ENCODE results near the gene CRYBG3.

The CRYBG3 gene

DNA sequence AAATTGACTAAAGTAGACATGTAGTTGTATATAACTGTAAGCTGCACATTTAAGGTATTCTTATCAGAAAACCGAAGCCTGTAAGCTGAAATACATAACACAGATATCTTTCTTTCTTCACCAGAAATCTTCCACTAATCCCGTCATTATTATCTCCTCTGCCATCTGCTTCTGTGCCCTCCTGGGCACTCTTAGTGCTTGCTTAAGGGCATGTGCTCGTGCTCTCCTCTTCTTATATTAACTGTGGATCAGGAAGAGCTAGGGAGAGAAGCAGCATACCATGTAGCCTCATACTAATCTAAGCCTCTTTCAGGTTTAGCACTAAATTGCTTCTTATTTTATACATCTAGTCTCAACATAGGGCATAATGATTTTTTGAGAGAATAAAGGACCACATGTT lies 89.6 kb downstream of the CRYBG3 start:
- Histone ChIP-seq H3K9ac (ENCODE audit: low read depth, low read length) (peak overlapping the region; percentile 66), H3K4me1 (ENCODE audit: insufficient read depth, low read length) (peaks cover 26% of the 10 kb centered on the region), H3K9me3 (ENCODE audit: insufficient read depth, low read length, severe bottlenecking) (no peaks in the 10 kb centered on the region), H3K27me3 (ENCODE audit: insufficient read depth, low read length, poor library complexity) (no peaks in the 10 kb centered on the region), H2AFZ (ENCODE audit: low read depth, low read length) (peak overlapping the region; percentile 74), H3K79me2 (ENCODE audit: insufficient read depth, low read length) (no peaks in the 10 kb centered on the region), H3K4me3 (ENCODE audit: low read depth in 1 of 2, low read length in 2 of 2) (peak overlapping the region in 1 of 2 experiments; percentile 64; a peak in 1 of 4 replicates), H3K27ac (ENCODE audit: low read length) (peak overlapping the region; percentile 92), H3K4me2 (ENCODE audit: insufficient read depth, low read length) (peak overlapping the region; percentile 59), H4K20me1 (ENCODE audit: insufficient read depth, low read length) (no peaks in the 10 kb centered on the region), H3K36me3 (ENCODE audit: insufficient read depth, low read length) (peaks cover 26% of the 10 kb centered on the region)
- TF ChIP-seq, protein P1, sequence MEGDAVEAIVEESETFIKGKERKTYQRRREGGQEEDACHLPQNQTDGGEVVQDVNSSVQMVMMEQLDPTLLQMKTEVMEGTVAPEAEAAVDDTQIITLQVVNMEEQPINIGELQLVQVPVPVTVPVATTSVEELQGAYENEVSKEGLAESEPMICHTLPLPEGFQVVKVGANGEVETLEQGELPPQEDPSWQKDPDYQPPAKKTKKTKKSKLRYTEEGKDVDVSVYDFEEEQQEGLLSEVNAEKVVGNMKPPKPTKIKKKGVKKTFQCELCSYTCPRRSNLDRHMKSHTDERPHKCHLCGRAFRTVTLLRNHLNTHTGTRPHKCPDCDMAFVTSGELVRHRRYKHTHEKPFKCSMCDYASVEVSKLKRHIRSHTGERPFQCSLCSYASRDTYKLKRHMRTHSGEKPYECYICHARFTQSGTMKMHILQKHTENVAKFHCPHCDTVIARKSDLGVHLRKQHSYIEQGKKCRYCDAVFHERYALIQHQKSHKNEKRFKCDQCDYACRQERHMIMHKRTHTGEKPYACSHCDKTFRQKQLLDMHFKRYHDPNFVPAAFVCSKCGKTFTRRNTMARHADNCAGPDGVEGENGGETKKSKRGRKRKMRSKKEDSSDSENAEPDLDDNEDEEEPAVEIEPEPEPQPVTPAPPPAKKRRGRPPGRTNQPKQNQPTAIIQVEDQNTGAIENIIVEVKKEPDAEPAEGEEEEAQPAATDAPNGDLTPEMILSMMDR (IDR thresholded peaks at IDR 0.05; ENCODE audit: borderline replicate concordance, extremely low read depth, low read length, poor library complexity, severe bottlenecking): no peak
- TF ChIP-seq EZH2 (IDR thresholded peaks at IDR 0.05; ENCODE audit: borderline replicate concordance, low read depth, low read length, severe bottlenecking): no peak
- no peak for DNase-seq
- ATAC-seq (ENCODE audit: insufficient read depth, low read depth): peak; percentile 10; the same call in 1 of the 3 replicates

DNA sequence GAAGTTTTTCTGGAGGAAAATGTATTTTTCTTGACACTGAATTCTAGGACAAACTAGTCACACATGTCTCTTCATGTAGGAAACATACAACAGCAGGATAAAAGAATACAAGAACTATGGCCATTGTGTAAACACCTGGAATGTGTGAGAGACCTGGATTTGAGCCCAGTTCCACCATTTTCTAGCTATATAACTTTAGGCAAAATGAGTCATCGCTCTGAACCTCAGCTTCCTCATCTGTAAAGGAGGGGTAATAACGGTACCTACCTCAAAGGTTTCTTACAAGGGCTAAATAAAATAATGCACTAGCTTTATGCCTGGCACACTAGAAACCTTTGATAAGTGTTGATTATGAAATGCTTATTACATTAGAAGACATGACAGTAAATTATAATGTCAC lies 92.6 kb downstream of the CRYBG3 start:
- H2AFZ ChIP-seq (ENCODE audit: low read depth, low read length): no peak overlapping the region
- no peaks in the 10 kb centered on the region for H3K27me3 ChIP-seq (ENCODE audit: insufficient read depth, low read length, poor library complexity)
- no peak for DNase-seq
- H3K79me2 ChIP-seq (ENCODE audit: insufficient read depth, low read length): no peaks in the 10 kb centered on the region
- H3K9me3 ChIP-seq (ENCODE audit: insufficient read depth, low read length, severe bottlenecking): no peaks in the 10 kb centered on the region
- no peak overlapping the region for H3K9ac ChIP-seq (ENCODE audit: low read depth, low read length)
- no peak for TF ChIP-seq EZH2 (IDR thresholded peaks at IDR 0.05; ENCODE audit: borderline replicate concordance, low read depth, low read length, severe bottlenecking)
- TF ChIP-seq, protein P1 (IDR thresholded peaks at IDR 0.05; ENCODE audit: borderline replicate concordance, extremely low read depth, low read length, poor library complexity, severe bottlenecking): no peak
- H3K4me3 ChIP-seq (ENCODE audit: low read depth in 1 of 2, low read length in 2 of 2): no peak overlapping the region
- peaks cover 26% of the 10 kb centered on the region for H3K4me1 ChIP-seq (ENCODE audit: insufficient read depth, low read length)
- ATAC-seq (ENCODE audit: insufficient read depth, low read depth): no peak
- H3K4me2 ChIP-seq (ENCODE audit: insufficient read depth, low read length): no peak overlapping the region
- no peaks in the 10 kb centered on the region for H4K20me1 ChIP-seq (ENCODE audit: insufficient read depth, low read length)
- peaks cover 41% of the 10 kb centered on the region for H3K36me3 ChIP-seq (ENCODE audit: insufficient read depth, low read length)
- H3K27ac ChIP-seq (ENCODE audit: low read length): no peak overlapping the region

- H4K20me1 ChIP-seq (ENCODE audit: insufficient read depth, low read length): no peaks in the 10 kb centered on the region
- no peak overlapping the region for H3K4me3 ChIP-seq (ENCODE audit: low read depth in 1 of 2, low read length in 2 of 2)
- TF ChIP-seq, protein P1 (IDR thresholded peaks at IDR 0.05; ENCODE audit: borderline replicate concordance, extremely low read depth, low read length, poor library complexity, severe bottlenecking): no peak
- TF ChIP-seq EZH2 (IDR thresholded peaks at IDR 0.05; ENCODE audit: borderline replicate concordance, low read depth, low read length, severe bottlenecking): no peak
- H3K9ac ChIP-seq (ENCODE audit: low read depth, low read length): no peak overlapping the region
- peaks cover 41% of the 10 kb centered on the region for H3K36me3 ChIP-seq (ENCODE audit: insufficient read depth, low read length)
- no peaks in the 10 kb centered on the region for H3K79me2 ChIP-seq (ENCODE audit: insufficient read depth, low read length)
- ATAC-seq (ENCODE audit: insufficient read depth, low read depth): no peak
- no peak overlapping the region for H3K4me2 ChIP-seq (ENCODE audit: insufficient read depth, low read length)
- DNase-seq: no peak
- H3K27me3 ChIP-seq (ENCODE audit: insufficient read depth, low read length, poor library complexity): no peaks in the 10 kb centered on the region
- no peaks in the 10 kb centered on the region for H3K9me3 ChIP-seq (ENCODE audit: insufficient read depth, low read length, severe bottlenecking)
- H3K4me1 ChIP-seq (ENCODE audit: insufficient read depth, low read length): peaks cover 13% of the 10 kb centered on the region
- no peak overlapping the region for H2AFZ ChIP-seq (ENCODE audit: low read depth, low read length)
- no peak overlapping the region for H3K27ac ChIP-seq (ENCODE audit: low read length)
Observed at GRCh38 chr3:97916576-97916975, 94.8 kb downstream of the CRYBG3 start.
